UCSD-AML1 (cell line): ENCODE results near the gene INTS11.

Source experiments
- DNase-seq: peaks from one replicate; lab custom pipeline; 2025; ENCODE audit not compliant: unreplicated experiment; lab: John Stamatoyannopoulos, UW

INTS11 gene

GRCh38 chr1:1358433-1359271, 34.2 kb upstream of the INTS11 start, which contains the start of gene MXRA8:
TSS of gene MXRA8 (minus strand) at chr1:1358555. CDS start at chr1:1358504, 51 bp downstream.
- DNase-seq, result no peak

GRCh38 chr1:1357871-1358432, 33.5 kb upstream of the INTS11 start:
- DNase-seq, result no peak

- no peak for DNase-seq
These were observed 32.4 kb upstream of the INTS11 start for GRCh38 chr1:1356796-1357401.

- no peak for DNase-seq
These were observed 31.8 kb upstream of the INTS11 start for GRCh38 chr1:1356166-1356795.

GRCh38 chr1:1355416-1355815, 31.0 kb upstream of the INTS11 start:
- no peak for DNase-seq

GRCh38 chr1:1354271-1355247, 30.1 kb upstream of the INTS11 start:
- DNase-seq, result no peak

GRCh38 chr1:1353389-1354151, 29.1 kb upstream of the INTS11 start:
- no peak for DNase-seq

GRCh38 chr1:1352786-1353388, 28.4 kb upstream of the INTS11 start:
- no peak for DNase-seq

GRCh38 chr1:1351511-1352427, 27.3 kb upstream of the INTS11 start:
- DNase-seq, result no peak

GRCh38 chr1:1349256-1350012, 25.0 kb upstream of the INTS11 start, which contains the start of gene DVL1:
TSS of gene DVL1 (minus strand) at chr1:1349418. CDS start at chr1:1349065, 353 bp downstream.
- DNase-seq, result peak; percentile 78

GRCh38 chr1:1348420-1349255, 24.2 kb upstream of the INTS11 start:
- no peak for DNase-seq

GRCh38 chr1:1347663-1348419, 23.4 kb upstream of the INTS11 start:
- no peak for DNase-seq

- DNase-seq, result no peak
These were observed 22.7 kb upstream of the INTS11 start for GRCh38 chr1:1347026-1347595.

GRCh38 chr1:1346501-1346890, 22.0 kb upstream of the INTS11 start:
- DNase-seq, result no peak

GRCh38 chr1:1345860-1346500, 21.5 kb upstream of the INTS11 start:
- no peak for DNase-seq
